ENCODE results near the gene RNASE9.

- TF ChIP-seq CTCF (IDR thresholded peaks at IDR 0.05): no peak
- no peak for TF ChIP-seq POLR2A (IDR thresholded peaks at IDR 0.05)
These were observed 30.4 kb upstream of the RNASE9 start, which contains the start of gene RNASE12 for GRCh38 chr14:20591235-20591634.

Data from Peyer's patch (tissue), 4 donors.